ENCODE data around the gene ELFN1.

Gene ELFN1

DNA sequence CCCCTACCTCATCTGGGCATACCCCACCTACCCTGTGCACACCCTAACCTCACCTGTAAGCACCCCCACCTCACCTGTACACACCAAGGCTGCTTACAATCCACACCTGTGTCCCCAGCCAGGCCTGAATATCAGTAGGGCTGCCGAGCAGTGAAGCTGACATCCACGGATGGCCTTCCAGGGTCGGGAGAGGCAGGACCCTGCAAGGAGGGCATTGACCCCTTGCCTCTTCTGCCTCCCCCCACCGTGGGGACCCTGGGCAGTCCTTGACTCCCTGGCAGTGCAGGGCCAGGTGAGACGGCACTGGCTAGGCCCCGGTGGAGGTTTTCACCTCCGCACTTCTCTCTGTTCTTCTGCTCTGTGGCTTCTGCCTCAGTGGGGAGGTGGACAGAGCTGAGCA is 37.6 kb upstream of the ELFN1 start:
- Histone ChIP-seq H3K9me3 (ENCODE audit: control insufficient read depth in 1 of 2, low read length in 2 of 2) (peaks cover 10% of the 10 kb centered on the region in 2 donors), H3K36me3 (ENCODE audit: control insufficient read depth in 1 of 2, insufficient read depth in 2 of 2, low read length in 2 of 2) (no peaks in the 10 kb centered on the region), H3K27me3 (ENCODE audit: control insufficient read depth in 1 of 2, insufficient read depth in 2 of 2, low read length in 2 of 2) (peaks cover 0 to 2% of the 10 kb centered on the region in 2 donors), H3K27ac (ENCODE audit: low read depth, low read length) (no peak overlapping the region), H3K9ac (ENCODE audit: low read depth in 1 of 2, low read length in 2 of 2) (no peak overlapping the region), H3K4me1 (ENCODE audit: control insufficient read depth in 1 of 2, insufficient read depth in 2 of 2, low read length in 2 of 2) (no peaks in the 10 kb centered on the region), H3K4me3 (ENCODE audit: low read depth in 1 of 2, low read length in 2 of 2) (no peak overlapping the region)

DNA sequence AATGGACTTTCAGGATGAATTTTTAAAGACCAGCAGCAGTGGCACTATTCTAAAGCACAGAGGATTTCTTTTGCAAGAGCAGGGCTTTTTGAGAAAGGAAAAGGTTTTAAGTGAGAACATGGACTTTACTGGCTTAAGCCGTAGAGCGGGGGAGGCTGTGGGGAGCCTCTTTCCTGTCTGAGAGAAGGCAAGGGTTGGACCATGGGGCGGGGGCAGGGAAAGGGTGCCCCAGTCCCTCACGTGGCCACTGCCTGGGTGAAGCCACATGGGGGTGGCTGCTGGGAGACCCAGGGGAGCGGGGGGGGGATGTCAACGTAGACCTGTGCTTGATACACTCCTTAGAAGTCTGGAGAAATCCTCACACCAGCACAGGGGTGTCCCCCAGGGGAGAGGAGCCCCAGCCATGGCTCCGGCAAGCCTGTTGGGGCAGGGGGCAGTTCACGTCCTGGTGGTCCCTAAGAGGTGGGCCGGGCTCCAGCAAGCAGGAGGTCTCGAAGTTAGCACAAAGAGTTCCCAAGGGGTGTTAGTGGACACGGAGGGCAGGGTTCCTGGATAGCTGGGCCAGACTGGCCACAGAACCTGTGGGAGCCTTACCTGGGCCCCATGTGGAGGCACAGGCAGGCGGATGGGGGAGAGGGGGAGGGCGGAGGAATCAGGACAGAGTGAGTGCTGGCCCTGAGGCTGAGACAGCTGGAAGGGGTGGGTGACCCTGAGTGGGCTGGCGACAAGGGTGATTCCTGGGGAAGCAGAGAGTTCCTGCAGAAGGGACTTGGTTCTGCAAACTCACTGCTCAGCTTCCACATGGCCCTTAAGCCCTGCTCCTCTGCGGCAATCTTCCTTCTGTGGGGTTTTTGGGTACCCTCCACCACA is 36.9 kb upstream of the ELFN1 start:
- peaks cover 10% of the 10 kb centered on the region in 2 donors for H3K9me3 ChIP-seq (ENCODE audit: control insufficient read depth in 1 of 2, low read length in 2 of 2)
- H3K4me3 ChIP-seq (ENCODE audit: low read depth in 1 of 2, low read length in 2 of 2), result no peak overlapping the region
- H3K27me3 ChIP-seq (ENCODE audit: control insufficient read depth in 1 of 2, insufficient read depth in 2 of 2, low read length in 2 of 2), result peaks cover 0 to 4% of the 10 kb centered on the region in 2 donors
- no peak overlapping the region for H3K27ac ChIP-seq (ENCODE audit: low read depth, low read length)
- no peaks in the 10 kb centered on the region for H3K36me3 ChIP-seq (ENCODE audit: control insufficient read depth in 1 of 2, insufficient read depth in 2 of 2, low read length in 2 of 2)
- H3K4me1 ChIP-seq (ENCODE audit: control insufficient read depth in 1 of 2, insufficient read depth in 2 of 2, low read length in 2 of 2), result no peaks in the 10 kb centered on the region
- no peak overlapping the region for H3K9ac ChIP-seq (ENCODE audit: low read depth in 1 of 2, low read length in 2 of 2)

DNA sequence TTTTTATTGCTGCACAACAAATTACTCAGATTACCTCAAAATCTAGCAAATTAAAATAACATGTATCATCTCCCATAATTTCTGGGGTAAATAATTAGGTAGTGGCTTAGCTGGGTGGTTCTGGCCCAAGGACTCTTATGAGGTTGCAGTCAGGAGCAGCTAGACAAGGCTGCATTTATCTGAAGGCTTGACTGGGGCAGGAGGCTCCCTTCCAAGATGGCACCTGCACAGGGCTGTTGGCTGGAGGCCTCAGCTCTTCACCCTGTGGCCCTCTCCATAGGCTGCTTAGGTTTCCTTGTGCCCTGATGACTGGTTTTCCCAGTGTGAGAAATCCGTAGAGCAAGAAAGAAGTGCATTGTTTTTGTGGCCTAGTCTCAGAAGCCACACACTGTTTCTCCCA is 34.7 kb upstream of the ELFN1 start:
- Histone ChIP-seq H3K4me3 (ENCODE audit: low read depth in 1 of 2, low read length in 2 of 2) (no peak overlapping the region), H3K27me3 (ENCODE audit: control insufficient read depth in 1 of 2, insufficient read depth in 2 of 2, low read length in 2 of 2) (peaks cover 0 to 4% of the 10 kb centered on the region in 2 donors), H3K9ac (ENCODE audit: low read depth in 1 of 2, low read length in 2 of 2) (no peak overlapping the region), H3K27ac (ENCODE audit: low read depth, low read length) (no peak overlapping the region), H3K4me1 (ENCODE audit: control insufficient read depth in 1 of 2, insufficient read depth in 2 of 2, low read length in 2 of 2) (no peaks in the 10 kb centered on the region), H3K36me3 (ENCODE audit: control insufficient read depth in 1 of 2, insufficient read depth in 2 of 2, low read length in 2 of 2) (no peaks in the 10 kb centered on the region), H3K9me3 (ENCODE audit: control insufficient read depth in 1 of 2, low read length in 2 of 2) (peaks cover 10% of the 10 kb centered on the region in 2 donors)

DNA sequence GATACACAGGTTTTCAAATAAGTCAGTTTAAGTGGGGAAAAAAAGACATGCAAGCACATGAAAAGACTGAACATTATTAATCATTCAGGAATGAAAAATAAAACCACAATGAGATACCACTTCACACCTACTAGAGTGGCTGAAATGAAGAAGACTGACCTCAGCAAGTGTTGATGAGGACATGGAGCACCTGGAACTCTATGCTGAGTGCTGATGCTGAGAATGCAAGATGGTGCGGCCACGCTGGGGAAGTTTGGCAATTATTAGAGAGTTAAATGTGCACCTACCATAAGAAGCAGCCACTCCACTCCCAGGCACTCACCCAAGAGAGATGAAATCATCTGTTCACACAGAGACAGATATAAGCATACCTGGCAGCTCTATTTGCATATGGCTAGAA is 32.9 kb upstream of the ELFN1 start:
- Histone ChIP-seq H3K9ac (ENCODE audit: low read depth in 1 of 2, low read length in 2 of 2) (no peak overlapping the region), H3K9me3 (ENCODE audit: control insufficient read depth in 1 of 2, low read length in 2 of 2) (peaks cover 10% of the 10 kb centered on the region in 2 donors), H3K27me3 (ENCODE audit: control insufficient read depth in 1 of 2, insufficient read depth in 2 of 2, low read length in 2 of 2) (peaks cover 0 to 4% of the 10 kb centered on the region in 2 donors), H3K27ac (ENCODE audit: low read depth, low read length) (no peak overlapping the region), H3K4me1 (ENCODE audit: control insufficient read depth in 1 of 2, insufficient read depth in 2 of 2, low read length in 2 of 2) (no peaks in the 10 kb centered on the region), H3K4me3 (ENCODE audit: low read depth in 1 of 2, low read length in 2 of 2) (no peak overlapping the region), H3K36me3 (ENCODE audit: control insufficient read depth in 1 of 2, insufficient read depth in 2 of 2, low read length in 2 of 2) (no peaks in the 10 kb centered on the region)

DNA sequence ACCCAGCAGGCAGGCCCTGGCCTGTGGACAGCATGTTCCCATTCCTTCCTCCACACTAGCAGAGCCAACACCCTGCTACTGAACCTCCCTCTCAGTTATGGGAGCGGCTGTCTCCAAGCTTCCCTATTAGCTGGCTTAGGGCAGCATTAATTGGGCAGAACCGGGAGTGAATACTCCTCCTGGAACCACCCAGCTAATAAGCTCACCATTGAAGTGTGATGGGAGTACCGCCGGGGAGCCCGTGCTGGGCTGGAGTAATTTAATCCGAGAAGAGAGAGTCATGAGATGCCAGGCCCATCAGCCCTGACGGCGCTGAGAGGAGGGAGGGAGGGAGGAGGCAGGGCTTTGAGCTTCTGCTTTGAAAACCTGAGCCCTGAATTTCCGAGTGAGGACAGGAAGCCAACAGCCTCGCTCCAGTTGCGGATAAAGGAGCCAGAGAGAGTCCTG is 31.8 kb upstream of the ELFN1 start:
- no peaks in the 10 kb centered on the region for H3K4me1 ChIP-seq (ENCODE audit: control insufficient read depth in 1 of 2, insufficient read depth in 2 of 2, low read length in 2 of 2)
- H3K36me3 ChIP-seq (ENCODE audit: control insufficient read depth in 1 of 2, insufficient read depth in 2 of 2, low read length in 2 of 2), result no peaks in the 10 kb centered on the region
- H3K4me3 ChIP-seq (ENCODE audit: low read depth in 1 of 2, low read length in 2 of 2), result no peak overlapping the region
- no peak overlapping the region for H3K9ac ChIP-seq (ENCODE audit: low read depth in 1 of 2, low read length in 2 of 2)
- H3K9me3 ChIP-seq (ENCODE audit: control insufficient read depth in 1 of 2, low read length in 2 of 2), result peaks cover 10% of the 10 kb centered on the region in 2 donors
- H3K27ac ChIP-seq (ENCODE audit: low read depth, low read length), result no peak overlapping the region
- peaks cover 0 to 4% of the 10 kb centered on the region in 2 donors for H3K27me3 ChIP-seq (ENCODE audit: control insufficient read depth in 1 of 2, insufficient read depth in 2 of 2, low read length in 2 of 2)

DNA sequence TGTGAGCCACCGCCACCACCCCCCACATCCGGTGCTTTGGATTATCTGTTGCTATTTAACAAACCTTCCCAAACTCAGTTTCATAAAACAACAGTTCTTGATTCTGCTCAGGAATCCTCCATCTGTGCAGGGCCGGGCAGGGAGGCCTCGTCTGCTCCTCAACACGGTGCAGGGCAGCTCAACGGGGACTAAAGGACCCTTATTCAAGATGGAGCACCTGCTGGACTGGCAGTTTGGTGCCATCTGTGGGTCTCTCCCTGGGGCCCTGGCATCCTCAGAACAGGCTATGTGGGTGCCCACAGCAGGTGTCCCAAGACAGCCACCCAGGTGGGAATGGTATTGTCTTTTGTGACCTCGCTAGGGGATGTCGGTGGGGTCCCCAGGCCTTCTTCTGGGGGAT is 31.0 kb upstream of the ELFN1 start:
- no peak overlapping the region for H3K27ac ChIP-seq (ENCODE audit: low read depth, low read length)
- no peak overlapping the region for H3K4me3 ChIP-seq (ENCODE audit: low read depth in 1 of 2, low read length in 2 of 2)
- H3K27me3 ChIP-seq (ENCODE audit: control insufficient read depth in 1 of 2, insufficient read depth in 2 of 2, low read length in 2 of 2), result peaks cover 0 to 2% of the 10 kb centered on the region in 2 donors
- no peaks in the 10 kb centered on the region for H3K4me1 ChIP-seq (ENCODE audit: control insufficient read depth in 1 of 2, insufficient read depth in 2 of 2, low read length in 2 of 2)
- no peak overlapping the region for H3K9ac ChIP-seq (ENCODE audit: low read depth in 1 of 2, low read length in 2 of 2)
- peaks cover 10% of the 10 kb centered on the region in 2 donors for H3K9me3 ChIP-seq (ENCODE audit: control insufficient read depth in 1 of 2, low read length in 2 of 2)
- H3K36me3 ChIP-seq (ENCODE audit: control insufficient read depth in 1 of 2, insufficient read depth in 2 of 2, low read length in 2 of 2), result no peaks in the 10 kb centered on the region

DNA sequence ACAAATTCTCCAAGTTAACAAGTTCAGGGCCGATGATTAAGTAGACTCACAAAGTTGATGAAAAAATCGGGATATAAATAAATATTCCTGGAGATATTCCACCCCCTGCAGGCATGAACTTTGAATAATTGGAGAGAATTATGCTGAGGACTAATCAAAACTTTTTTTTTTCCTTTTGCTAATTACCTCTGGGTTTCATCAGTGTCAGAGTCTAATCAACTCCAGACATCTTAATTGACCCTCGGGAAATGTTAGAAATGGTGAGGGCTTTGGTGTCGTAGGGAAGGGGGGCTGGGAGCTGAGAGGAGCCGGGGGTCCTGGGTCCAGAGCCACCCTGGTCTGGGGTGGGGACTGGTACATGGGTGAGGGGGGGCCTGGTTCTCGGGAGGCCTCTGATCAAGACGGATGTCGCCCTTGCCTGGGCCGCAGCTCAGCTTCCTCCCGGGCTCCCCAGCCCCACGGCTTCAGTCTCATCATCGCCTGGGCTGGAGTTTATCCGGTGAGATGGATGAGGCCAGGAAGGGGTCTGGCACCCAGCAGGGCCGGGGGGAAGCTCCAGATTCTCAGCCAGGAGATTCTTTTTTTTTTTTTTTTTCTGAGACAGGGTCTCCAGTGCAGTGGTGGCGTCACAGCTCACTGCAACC is 30.4 kb upstream of the ELFN1 start:
- Histone ChIP-seq H3K9me3 (ENCODE audit: control insufficient read depth in 1 of 2, low read length in 2 of 2) (peaks cover 7 to 10% of the 10 kb centered on the region in 2 donors), H3K4me1 (ENCODE audit: control insufficient read depth in 1 of 2, insufficient read depth in 2 of 2, low read length in 2 of 2) (no peaks in the 10 kb centered on the region), H3K4me3 (ENCODE audit: low read depth in 1 of 2, low read length in 2 of 2) (no peak overlapping the region), H3K27me3 (ENCODE audit: control insufficient read depth in 1 of 2, insufficient read depth in 2 of 2, low read length in 2 of 2) (peaks cover 0 to 2% of the 10 kb centered on the region in 2 donors), H3K27ac (ENCODE audit: low read depth, low read length) (no peak overlapping the region), H3K9ac (ENCODE audit: low read depth in 1 of 2, low read length in 2 of 2) (no peak overlapping the region), H3K36me3 (ENCODE audit: control insufficient read depth in 1 of 2, insufficient read depth in 2 of 2, low read length in 2 of 2) (no peaks in the 10 kb centered on the region)

DNA sequence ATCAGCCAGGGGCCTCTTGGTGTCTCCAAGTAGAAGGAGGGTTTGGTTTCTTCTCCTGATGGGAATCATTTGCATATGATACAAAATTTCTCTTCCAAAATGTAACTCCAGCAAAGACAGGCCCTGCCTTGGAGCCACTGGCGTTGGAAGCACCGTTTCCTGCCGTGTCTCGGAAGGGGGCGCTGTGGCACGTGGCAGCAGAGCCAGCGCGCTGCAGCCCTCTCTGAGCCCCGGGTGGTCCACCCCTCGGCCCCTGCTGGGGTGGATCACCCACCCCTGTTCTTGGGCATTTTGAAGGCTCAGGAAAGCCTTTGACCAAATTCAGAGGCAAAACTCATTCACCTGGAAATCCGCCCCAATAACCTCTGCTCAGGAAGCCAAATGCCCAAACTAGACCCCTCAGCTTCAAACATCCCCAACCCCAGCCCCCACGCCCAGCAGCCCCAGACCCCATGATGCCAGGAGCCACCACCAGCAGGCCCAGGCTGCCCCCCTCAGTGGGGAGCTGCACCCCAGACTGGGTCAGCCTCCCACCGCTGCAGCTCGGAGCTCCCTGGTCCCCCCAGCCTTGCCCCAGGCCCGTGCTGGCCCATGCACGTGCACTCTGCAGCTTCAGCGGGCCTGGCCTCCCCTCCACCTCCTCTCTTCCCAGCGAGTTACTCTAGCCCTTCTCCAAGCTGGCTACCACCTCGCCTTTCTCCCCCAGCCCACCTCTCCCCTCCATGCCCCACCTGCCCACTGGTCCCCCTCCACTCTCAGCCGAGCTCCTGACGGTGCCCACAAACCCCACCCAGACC is 29.5 kb upstream of the ELFN1 start:
- peaks cover 0 to 2% of the 10 kb centered on the region in 2 donors for H3K27me3 ChIP-seq (ENCODE audit: control insufficient read depth in 1 of 2, insufficient read depth in 2 of 2, low read length in 2 of 2)

DNA sequence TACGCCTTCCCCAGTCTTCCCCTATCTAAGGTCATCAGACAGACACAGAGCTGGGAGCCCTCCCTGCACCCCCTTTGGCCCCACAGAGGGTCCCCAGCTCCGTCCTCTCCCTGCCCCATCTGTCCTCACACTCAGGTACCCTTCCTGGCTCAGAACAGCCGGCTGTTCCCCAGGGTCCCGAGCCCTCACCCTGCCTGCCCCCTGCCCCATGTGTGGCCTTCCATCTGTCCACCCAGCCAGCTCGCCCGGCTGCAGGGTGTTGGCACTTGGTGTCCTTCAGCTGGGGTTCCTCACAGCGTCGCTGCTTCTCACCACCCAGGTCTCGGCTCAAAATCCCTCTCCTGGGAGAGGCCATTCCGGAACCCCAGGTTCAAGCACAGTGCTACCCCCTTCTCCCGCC is 28.9 kb upstream of the ELFN1 start:
- Histone ChIP-seq H3K4me1 (ENCODE audit: control insufficient read depth in 1 of 2, insufficient read depth in 2 of 2, low read length in 2 of 2) (no peaks in the 10 kb centered on the region), H3K27me3 (ENCODE audit: control insufficient read depth in 1 of 2, insufficient read depth in 2 of 2, low read length in 2 of 2) (peaks cover 0 to 2% of the 10 kb centered on the region in 2 donors), H3K27ac (ENCODE audit: low read depth, low read length) (no peak overlapping the region), H3K9ac (ENCODE audit: low read depth in 1 of 2, low read length in 2 of 2) (no peak overlapping the region), H3K9me3 (ENCODE audit: control insufficient read depth in 1 of 2, low read length in 2 of 2) (peaks cover 4 to 6% of the 10 kb centered on the region in 2 donors), H3K4me3 (ENCODE audit: low read depth in 1 of 2, low read length in 2 of 2) (no peak overlapping the region), H3K36me3 (ENCODE audit: control insufficient read depth in 1 of 2, insufficient read depth in 2 of 2, low read length in 2 of 2) (no peaks in the 10 kb centered on the region)

More for the DNA sequence above, 29.5 kb upstream of the ELFN1 start:
- no peaks in the 10 kb centered on the region for H3K4me1 ChIP-seq (ENCODE audit: control insufficient read depth in 1 of 2, insufficient read depth in 2 of 2, low read length in 2 of 2)
- no peak overlapping the region for H3K4me3 ChIP-seq (ENCODE audit: low read depth in 1 of 2, low read length in 2 of 2)
- no peaks in the 10 kb centered on the region for H3K36me3 ChIP-seq (ENCODE audit: control insufficient read depth in 1 of 2, insufficient read depth in 2 of 2, low read length in 2 of 2)
- no peak overlapping the region for H3K9ac ChIP-seq (ENCODE audit: low read depth in 1 of 2, low read length in 2 of 2)
- peaks cover 4 to 8% of the 10 kb centered on the region in 2 donors for H3K9me3 ChIP-seq (ENCODE audit: control insufficient read depth in 1 of 2, low read length in 2 of 2)
- no peak overlapping the region for H3K27ac ChIP-seq (ENCODE audit: low read depth, low read length)
